Hindlimb muscle (tissue), 1 donor: ENCODE results near the gene TCFL5. TPM values are rescaled to one million over a fixed set of nuclear protein-coding genes. Genes with fewer than 3 reads are reported as not detected.
A peak's percentile ranks its signal among the peaks of the same experiment; 100 is the strongest.

Source experiments
- DNase-seq: peaks from one replicate; pipeline ENCODE4 v3.0.0-alpha.2; 2013
- polyA plus RNA-seq: library from polyadenylated mRNA; unstranded; fragments of 120-200 nt; gene quantifications from one replicate; pipeline ENCODE4 v1.2.1, GENCODE V29; 2013; ENCODE audit not compliant: insufficient read length

The TCFL5 gene
- polyA plus RNA-seq, 1 donor, result 8.8 TPM

DNA sequence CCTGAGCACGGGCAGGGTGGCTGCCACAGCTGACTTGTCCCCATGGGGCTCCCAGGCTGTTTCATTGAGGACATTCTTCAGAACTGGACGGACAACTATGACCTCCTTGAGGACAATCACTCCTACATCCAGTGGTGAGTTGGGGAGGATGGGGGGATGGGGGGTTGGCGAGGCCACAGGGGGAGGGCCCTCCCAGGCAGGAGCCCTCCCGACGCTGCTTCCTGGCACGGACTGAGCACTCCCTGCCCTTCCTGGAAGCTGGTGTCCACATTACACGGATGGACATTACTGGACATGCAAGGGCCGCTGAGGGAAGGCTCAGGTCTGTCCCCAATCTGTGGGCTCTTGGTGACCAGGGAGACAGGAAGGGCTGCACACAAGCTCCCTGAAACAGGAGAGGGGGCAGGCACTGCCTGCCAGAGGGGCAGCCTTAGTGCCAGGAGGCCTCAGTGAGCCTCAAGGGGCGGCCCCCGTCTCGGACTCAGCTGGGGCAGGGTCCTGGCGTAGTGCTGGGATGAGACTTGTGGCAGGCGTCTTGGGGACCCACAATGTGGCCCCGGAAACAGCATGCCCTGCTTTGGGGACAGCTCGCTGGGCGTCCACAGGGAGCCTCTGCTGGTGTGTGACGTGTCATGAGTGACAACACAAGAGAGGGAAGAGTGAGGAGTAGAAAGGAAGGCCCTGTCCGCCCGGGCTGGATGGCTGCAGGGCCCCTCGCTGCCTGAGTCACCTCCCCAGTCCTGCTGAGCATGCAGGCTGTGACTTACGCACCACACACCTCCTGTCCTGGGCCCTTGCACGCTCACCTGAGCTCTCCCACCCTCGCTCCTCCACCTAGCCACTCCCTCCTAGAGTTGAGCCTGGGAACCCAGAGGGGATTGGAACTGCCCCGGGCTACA lies 51.8 kb downstream of the TCFL5 start:
- no peak for DNase-seq

DNA sequence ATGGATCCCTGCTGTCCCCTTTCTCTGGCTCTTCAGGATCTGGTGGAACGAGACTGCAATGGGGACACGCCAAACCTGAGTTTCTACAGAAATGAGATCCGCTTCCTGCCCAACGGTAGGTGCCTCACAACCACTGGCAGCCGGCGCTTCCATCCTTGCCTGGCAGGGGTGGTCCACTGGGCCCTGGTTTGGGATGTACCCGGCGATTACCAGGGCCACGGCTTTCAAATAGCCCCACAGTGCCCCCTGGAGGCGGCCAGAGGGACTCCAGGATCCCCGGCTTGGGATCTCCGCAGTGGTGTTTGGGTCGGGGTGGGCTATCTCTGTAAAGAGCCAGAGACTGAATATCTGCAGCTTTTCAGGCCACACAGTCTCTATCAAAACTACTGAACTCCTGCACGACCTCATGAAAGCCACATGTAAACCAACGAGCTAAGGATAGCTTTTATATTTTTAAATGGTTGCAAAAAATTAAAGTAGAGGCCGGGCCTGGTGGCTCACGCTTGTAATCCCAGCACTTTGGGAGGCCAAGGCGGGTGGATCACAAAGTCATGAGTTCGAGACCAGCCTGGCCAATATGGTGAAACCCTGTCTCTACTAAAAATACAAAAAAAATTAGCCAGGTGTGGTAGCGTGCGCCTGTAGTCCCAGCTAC lies 53.3 kb downstream of the TCFL5 start:
- peak; percentile 61 for DNase-seq

DNA sequence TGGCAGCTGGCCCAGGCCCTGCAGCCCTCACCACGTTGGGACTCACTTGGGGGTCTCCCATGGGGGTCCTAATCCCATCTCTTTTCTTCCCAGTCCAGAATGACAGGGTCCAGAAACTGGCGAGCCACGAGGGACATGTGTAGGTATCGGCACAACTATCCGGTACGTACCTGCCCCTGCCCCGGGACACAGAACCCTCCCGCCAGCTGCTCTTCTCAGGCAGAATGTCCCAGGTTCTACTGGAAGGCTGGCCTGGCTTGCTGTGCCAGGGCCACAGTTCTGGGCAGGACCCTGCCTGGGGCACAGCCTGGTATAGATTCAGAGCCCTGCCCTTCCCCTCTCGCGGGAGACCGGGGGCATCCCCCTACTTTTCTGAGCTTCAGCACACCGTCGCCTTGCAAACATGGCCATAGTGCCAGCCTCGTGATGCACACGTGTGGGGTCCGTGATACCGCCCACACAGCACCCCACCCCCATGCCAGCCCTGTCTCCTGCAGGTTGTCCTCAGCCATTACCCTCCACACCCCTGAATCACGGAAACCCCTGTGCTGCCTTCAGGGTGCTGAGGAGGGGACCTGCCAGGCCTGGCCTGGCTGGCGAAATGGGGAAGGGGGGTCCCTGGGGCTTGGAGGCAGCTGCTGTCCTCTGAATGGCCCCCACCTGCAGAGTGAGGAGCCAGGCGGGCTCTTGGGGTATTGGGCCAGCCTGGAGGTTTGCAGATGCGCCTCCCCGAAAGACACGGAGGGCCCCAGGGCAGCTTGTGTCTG lies 54.0 kb downstream of the TCFL5 start:
- no peak for DNase-seq

DNA sequence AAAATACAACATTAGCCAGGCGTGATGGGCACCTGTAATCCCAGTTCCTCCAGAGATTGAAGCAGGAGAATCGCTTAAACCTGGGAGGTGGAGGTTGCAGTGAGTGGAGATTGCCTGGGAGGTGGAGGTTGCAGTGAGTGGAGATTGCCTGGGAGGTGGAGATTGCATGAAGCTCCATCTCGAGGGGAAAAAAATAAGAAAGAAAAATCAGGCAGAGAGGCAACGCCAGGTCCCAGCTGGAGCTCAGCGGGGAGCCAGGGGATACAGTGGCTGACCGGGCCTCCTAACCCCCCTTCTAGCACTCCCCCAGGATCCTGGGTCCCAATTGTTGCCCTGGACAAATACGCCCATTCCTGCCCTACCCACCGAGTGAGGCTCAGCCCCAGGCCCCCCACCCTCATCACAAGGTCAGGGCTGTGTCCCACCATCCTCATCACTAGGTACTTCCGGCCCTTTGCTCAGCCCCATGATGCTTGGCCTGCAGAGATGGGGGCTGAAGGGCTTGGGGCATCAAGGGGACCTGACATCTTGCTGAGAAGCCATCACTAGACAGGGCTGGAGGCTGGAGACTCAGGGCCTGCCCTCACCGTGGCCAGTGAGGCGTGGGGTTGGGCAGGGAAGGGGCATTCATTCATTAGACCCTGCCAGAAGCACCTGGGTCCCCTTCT lies 55.1 kb downstream of the TCFL5 start:
- DNase-seq, result no peak

DNA sequence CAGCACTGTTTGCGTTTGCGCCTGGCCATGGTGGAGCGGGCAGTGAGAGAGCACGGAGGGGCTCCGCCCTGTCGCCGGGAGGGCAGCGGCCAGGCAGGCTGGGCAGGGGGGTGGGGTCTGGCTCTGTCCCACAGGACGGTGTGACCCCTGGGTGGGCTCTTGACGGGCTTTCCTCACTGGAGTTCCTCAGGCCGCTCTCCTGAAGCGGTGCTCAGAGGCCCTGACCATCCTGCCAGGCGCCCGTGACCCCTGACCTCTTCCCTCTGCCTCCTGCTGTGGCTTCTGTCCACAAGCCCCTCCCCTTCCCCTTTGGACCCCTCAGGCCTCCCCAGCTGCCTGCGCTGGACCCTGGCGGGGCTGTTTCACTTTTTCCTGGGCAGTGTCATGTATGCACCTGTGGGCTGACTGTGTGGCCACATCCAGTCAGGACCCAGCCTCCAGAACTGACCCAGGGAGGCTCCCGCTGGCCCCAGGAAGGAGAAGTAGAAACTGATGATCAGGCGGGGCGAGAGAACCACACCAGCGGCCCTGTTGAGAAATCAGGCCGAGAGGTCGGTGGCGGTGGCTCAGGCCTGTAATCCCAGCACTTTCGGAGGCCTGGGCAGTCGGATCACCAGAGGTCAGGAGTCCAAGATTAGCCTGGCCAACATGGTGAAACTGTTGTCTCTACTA lies 55.8 kb downstream of the TCFL5 start:
- DNase-seq, result no peak

DNA sequence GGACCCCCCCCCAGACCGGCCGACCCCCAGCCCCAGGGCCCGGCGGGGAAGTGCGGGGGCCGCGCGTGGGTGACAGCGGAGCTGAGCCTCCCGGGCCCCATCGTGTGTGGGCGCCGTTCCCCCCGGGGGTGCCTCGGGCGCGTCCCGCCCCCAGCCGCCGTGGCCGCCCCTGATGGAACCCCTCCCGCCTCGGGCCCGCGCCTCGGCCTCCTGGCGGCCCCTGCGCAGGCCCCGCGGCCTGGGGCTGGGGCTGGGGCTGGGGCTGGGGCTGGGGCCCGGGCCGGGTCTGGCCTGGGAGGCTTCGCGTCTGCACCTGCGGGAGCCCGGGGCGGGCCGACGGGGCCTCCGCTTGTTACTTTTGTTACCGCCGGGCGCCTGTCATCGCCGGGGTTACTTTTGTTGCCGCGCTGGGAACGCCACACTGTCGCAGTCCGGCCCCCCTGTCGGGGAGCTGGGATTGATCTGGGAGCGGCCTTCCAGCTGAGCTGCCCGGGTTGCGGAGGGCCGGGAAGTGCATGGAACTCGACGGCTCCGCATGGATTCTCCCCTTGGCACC lies 56.4 kb downstream of the TCFL5 start:
- DNase-seq, result no peak

DNA sequence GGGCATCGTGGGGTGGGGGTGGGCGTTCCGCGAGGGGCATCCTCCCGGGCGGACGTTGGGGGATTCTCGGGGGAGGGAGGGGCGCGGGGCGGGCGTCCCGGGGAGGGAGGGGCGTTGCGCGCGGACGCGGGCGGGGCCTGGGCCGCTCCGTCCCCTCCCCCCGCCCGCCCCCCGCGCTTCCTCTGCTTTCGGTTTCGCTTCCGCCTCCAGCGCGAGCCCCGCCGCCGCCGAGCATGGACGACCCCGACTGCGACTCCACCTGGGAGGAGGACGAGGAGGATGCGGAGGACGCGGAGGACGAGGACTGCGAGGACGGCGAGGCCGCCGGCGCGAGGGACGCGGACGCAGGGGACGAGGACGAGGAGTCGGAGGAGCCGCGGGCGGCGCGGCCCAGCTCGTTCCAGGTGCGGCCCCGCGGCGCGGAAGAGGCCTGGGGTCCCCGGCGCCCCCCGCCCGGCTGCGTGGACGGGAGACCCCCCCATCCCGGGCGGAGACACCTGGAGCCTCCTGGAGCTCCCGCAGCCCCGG lies 56.9 kb downstream of the TCFL5 start, which contains the start of gene OGFR:
Gene OGFR, plus strand, starts transcription at position 209 of the 528 bp plus-strand sequence. Its CDS starts 25 bp downstream, at position 234.
- DNase-seq, result peak; percentile 79

DNA sequence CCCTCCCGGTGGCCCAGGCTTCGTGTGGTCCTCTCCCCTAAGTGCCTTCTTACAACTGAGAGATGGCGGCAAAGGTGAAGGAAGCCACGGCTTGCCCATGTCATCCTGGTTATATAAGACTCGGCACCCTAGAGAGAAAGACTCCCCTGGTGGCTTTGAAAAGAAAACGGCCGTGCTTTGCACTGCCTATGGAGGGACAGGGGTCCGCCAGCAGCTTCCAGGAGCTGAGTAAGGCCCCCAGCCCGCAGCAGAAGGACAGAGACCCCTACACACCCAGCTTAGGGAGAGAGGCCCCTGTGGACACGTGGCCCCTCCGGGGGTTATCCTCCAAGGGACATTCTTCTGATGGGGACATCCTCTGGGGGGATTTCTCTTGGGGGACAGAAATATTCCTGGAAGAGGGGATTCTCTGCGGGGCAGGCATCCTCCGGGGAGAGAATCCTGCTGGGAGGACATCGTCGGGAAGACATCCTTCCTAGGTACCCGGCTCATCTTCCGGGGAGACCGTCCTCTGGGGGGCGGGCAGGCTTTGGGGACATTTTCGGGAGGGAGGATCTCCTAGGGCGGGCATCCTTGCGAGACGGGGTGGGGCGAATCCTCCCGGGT lies 57.5 kb downstream of the TCFL5 start:
- DNase-seq, result no peak

DNA sequence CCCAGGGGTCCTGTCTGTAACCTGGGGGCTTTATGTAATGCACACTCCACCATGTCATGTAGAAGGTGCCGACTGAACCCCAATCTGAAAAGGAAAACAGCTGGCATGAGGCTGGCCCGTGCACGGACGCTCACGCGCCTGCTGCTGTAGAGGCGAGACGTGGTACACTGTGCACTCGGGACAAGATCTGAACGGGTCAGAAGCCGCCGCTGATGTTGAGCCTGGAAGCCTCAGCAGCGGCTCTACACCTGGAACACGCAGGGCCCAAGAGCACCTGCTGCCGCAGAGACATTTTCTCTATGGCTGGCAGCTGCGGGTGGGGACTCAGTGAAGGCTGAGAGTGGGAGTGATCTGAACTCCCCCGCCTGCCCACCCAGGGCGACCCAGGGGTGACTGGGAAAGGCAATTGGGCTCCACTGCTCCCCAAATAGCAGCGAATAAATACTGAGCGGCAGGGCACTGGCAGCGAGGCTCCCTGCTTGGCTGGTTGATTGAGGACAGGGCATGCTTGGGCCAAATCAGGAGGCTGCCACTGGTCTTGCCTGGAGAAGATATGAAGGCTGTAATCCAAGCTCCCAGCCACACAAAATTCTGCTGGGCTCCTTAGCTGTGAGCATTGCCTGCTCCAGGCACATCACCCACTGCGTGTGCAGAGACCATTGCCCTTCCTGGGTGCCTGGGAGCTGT lies 59.5 kb downstream of the TCFL5 start:
- DNase-seq, result no peak

DNA sequence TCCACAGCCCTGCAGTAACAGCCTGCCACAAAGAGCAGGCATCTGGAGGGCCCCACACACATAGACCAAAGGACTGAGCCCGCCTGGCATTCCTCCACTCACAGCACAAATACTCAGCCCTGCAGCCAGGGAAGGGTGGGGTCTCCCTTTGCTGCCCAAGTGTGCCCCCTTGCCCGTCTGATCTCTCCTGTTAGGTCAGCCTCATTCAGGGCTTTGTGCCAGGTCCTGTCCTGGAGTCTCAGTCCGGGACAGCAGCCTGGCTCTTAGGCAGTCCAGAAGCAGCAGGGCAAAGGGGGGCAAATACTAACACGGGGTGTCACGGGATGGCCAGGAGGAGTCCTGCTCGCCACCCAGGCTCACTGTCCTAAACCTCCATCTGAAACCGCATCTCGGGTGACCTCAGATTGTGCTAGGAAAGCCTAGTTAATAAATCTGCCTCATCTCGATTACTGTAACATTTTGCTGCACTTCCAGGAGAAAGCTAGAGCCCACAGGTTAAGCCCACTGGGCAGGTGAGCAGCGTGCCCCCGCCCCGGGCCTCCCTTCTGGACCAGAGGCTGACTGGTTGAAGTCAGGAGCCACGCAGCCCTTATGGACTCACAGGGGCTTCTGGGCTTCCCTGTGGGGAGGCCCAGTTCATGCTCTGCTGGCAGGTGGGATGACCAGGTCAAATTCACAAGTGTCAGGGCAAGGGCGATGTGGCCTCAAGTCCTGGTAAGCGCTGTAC lies 60.2 kb downstream of the TCFL5 start:
- no peak for DNase-seq

DNA sequence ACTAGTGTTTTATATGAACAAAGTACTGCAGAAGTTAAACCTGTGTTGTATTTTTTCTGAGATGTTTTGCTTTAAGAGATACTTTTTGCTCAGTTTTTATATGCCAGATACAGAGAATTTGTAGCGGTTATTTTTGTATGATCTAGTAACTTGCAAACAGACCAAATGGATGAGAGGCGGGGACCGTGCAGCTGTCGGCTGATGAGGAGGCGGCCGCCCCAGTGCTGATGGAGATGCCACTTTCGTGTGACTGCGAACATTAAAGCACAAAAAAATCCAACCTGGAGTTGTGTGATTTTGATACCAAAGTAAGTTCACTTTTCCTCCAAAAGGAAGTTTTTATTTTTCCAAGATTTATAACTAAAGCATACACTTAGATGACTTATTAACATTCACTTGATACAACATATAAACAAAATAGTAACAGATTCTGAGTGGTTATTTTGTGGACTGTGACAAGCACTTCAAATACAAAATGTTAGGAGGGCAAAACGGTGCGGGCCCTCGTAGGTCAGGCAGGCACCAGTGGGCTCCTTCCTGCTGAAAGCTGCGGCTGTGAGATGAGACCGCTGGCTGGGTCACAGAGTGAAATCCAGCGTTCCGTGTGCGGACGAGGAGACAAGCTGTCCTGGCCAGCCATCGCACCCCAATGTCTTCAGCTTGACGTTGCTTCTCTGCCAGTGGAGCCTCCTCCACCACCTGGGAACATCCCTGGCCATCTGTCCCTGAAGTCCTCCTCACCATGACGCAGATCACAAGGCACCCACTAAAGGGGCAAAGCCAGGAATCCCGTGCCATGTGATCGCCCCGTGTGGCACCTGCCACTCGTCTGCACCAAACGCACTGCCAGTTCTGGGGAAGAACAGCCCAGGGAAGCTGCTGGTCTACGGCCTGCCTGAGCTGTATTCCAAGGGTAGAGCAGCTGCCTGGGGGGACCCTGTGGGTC lies 61.0 kb downstream of the TCFL5 start:
- DNase-seq, result no peak

DNA sequence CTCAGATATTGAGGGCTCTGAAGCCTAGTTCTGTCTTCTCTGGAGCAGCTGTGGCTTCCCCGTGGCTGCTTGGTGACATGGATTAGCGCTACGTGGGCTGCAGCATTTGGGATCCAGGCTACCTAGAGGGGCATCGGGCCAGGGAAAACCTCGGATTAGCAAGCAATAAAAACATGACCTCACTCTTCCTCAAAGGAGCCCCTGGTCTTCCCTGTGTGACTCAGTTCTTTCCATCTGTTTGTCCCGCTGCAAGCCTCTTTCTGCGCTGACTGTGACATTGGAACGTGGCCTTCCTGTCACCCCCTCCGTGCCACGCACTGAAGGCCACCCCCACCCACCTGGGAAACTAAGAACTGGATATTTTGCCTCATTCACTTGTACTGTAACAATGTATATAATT lies 61.7 kb downstream of the TCFL5 start:
- no peak for DNase-seq

DNA sequence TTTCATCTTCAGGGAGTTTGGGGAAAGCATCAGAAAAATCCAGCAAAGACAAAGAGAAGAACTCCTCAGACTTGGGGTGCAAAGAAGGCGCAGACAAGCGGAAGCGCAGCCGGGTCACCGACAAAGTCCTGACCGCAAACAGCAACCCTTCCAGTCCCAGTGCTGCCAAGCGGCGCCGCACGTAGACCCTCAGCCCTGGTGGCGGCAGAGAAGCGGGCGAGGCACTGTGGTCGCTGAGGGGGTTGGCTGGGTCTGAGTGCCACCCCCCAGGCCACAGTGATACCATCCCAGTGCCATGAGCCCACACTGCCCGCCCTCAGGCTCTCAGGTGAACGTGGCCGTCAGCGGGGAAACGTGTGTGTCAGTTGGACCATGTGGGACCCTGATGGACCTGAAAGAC lies 62.2 kb downstream of the TCFL5 start:
- no peak for DNase-seq

DNA sequence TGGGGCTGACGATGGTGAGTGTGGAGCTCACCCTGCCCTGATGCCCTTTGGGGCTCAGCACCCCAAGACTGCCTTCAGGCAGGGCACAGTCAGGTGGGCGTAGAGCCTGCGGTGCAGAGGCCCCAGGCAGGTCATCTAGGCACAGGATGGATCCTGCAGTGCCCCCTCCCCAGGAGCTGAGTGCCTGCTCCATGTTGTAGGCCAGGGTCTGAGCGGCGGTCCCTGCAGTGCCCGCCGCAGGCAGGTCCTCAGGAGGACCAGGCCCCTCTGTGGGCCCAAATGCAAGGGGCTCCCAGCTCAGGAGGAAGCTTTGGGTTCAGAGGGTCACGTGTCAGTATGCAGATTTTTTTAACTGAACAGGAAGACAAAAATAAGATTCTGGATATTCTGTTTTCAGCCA lies 62.6 kb downstream of the TCFL5 start:
- no peak for DNase-seq

DNA sequence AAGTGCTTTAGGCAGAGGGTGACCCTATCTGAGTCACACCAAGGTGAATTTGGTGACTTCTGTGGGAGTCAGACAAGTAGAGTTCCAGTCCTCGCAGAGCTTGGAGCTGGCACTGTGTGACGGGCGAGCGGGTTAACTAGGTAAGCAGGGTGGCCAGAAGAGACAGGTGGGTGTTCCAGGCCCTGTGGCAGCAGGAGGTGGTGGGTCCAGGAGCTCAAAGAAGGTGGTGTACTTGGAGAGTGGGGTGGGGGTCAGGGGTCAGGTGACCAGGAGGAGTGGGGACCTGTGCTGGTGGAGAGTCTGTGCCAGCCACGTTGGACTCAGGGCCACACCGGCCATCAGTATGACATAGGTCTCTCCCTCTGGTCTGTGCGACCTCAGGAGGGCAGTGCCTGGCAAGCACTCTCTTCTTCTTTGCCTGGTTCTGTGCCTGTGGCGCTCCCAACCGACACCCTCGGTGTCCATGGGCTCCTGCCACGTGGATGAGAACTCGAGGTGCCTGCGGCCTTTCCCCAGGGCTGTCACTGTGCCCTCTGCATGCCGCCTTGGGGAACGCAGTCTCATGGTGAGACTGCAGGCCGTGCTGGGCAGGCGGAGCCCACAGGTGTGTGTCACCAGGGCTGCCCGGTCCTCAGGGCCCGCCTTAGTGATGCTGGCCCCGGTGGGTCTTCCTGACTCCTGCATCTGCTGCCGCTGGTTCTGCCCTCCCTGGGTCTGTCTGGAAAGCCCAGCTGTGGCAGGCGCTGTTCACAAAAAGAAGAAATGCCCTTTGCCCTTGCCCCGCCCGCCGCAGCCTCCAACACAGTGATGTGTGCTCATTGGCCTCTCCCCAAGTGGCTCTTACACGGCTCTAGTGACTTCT lies 63.7 kb downstream of the TCFL5 start:
- DNase-seq, result no peak

DNA sequence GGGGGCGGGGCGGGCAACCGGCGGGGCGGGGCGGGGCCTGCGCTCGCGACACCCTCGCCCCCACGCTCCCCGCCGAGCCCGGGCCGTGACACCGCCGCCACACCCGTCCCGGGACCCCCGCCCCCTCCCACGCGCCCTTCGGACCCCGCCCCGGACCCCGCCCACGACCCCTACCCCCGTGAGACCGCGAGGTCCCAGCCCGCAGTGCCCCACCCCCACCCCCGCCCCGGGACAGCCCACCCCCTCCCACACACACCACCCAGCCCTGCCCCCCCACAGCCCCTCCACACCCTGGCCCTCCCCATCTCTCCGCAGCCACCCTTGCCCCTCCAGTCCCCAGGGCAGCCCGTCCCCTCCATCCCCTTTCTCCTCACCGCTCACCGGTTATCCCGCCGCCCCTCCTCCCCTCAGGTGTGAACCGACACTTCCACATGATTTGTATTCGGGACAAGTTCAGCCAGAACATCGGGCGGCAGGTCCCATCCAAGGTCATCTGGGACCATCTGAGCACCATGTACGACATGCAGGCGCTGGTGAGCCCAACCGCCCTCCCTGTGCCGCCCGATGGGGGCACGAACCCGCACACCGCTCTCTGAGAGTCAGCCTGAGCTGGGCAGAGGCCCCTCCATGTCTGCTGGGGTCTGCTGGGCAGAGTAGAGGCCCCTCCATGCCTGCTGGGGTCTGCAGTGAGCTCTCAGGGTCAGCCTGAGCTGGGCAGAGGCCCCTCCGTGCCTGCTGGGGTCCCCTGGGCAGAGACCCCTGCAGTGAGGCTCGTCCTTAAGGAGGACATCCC lies 64.7 kb downstream of the TCFL5 start:
- no peak for DNase-seq
